HepG2 (cell line): ENCODE data around the gene HDAC4. TPM values are rescaled to one million over a fixed set of nuclear protein-coding genes. Genes with fewer than 3 reads are reported as not detected.

Source experiments
- ATAC-seq: fragments of 200-7000 bp; cut with Tn5 transposase; 3 replicates; pipeline ENCODE4 v1.9.1; 2020; ENCODE audit warnings: mild to moderate bottlenecking, moderate library complexity
- BruUV-seq: library from RNA; stranded (reverse); fragments of 400-500 nt; replicated peaks from 2 replicates; lab custom pipeline; 2021; lab: Mats Ljungman, UMichigan
- CTCF ChIA-PET: fragments of 300-600 bp; formaldehyde crosslinking; extraction: SDS; loops from one replicate; lab custom pipeline; 2021; ENCODE audit warnings: low total read pairs, inconsistent platforms, low intra/inter-chr PET ratio; lab: Yijun Ruan, JAX
- POLR2A ChIA-PET: fragments of 350-600 bp; sonication (Branson Sonifier 250); formaldehyde crosslinking; loops from one replicate; lab custom pipeline; 2020; ENCODE audit warnings: antibody characterized with exemption, inconsistent platforms; lab: Yijun Ruan, JAX
- DNase-seq: peaks from one replicate; pipeline ENCODE4 v3.0.0-alpha.2; 2015; ENCODE audit warnings: low spot score
- FAIRE-seq: peaks from 3 replicates; lab custom pipeline; 2011; peaks lifted over from hg19 to GRCh38; lab: Jason Lieb, UNC
- H2AFZ ChIP-seq: one replicate; pipeline ENCODE4 v1.6.1; 2011; ENCODE audit warnings: low read length, inconsistent platforms
- H3K27ac ChIP-seq: fragments of 300-600 bp; 3 replicates; pipeline ENCODE4 v1.8.0; 2011; ENCODE audit warnings: mixed run types, mild to moderate bottlenecking, mixed read lengths, low read length, inconsistent platforms; ENCODE audit not compliant: insufficient read depth; ENCODE audit errors: extremely low read length
- H3K27me3 ChIP-seq, 2 experiments: fragments of 200-600 bp in 1 of 2; 2 replicates in 1 of 2; 3 replicates in 1 of 2; pipeline versions ENCODE4 v1.6.0 to v1.8.0; 2011; ENCODE audit warnings: low read length in 2 of 2, mild to moderate bottlenecking in 2 of 2, moderate library complexity in 2 of 2, inconsistent platforms in 1 of 2; ENCODE audit not compliant: insufficient read depth in 2 of 2, control insufficient read depth in 1 of 2
- H3K36me3 ChIP-seq, 2 experiments: fragments of 200-600 bp in 1 of 2; replicated peaks in 1 of 2; 2 replicates in 1 of 2; 3 replicates in 1 of 2; pipeline versions ENCODE4 v1.5.1 to v1.8.0; 2011; ENCODE audit warnings: low read length in 2 of 2, inconsistent platforms in 1 of 2; ENCODE audit not compliant: insufficient read depth in 2 of 2, control insufficient read depth in 1 of 2
- H3K4me1 ChIP-seq: 2 replicates; pipeline ENCODE4 v1.5.1; 2012; ENCODE audit warnings: low read length, inconsistent platforms; ENCODE audit not compliant: insufficient read depth
- H3K4me2 ChIP-seq: 2 replicates; pipeline ENCODE4 v1.6.0; 2011; ENCODE audit warnings: low read depth, low read length, inconsistent platforms
- H3K4me3 ChIP-seq, 3 experiments: fragments of 200-600 bp in 1 of 3; sonication (generic), shearing (Covaris generic) in 1 of 3; replicated peaks in 1 of 3; 2 replicates each; pipeline ENCODE4 v1.5.1; 2011 to 2016; ENCODE audit warnings: low read length in 3 of 3, inconsistent platforms in 2 of 3, low read depth in 2 of 3, mild to moderate bottlenecking in 2 of 3, control low read depth in 1 of 3, mixed read lengths in 1 of 3; ENCODE audit not compliant: insufficient read depth in 1 of 3
- H3K79me2 ChIP-seq: one replicate; pipeline ENCODE4 v1.6.1; 2011; ENCODE audit warnings: low read length, inconsistent platforms; ENCODE audit not compliant: insufficient read depth
- H3K9ac ChIP-seq: 2 replicates; pipeline ENCODE4 v1.6.0; 2011; ENCODE audit warnings: mild to moderate bottlenecking, low read depth, low read length, inconsistent platforms; ENCODE audit not compliant: insufficient read depth
- H3K9me3 ChIP-seq: 2 replicates; pipeline ENCODE4 v1.5.1; 2012; ENCODE audit warnings: mild to moderate bottlenecking, low read length
- H4K20me1 ChIP-seq: 2 replicates; pipeline ENCODE4 v1.6.0; 2011; ENCODE audit warnings: inconsistent platforms, mild to moderate bottlenecking, low read length, moderate library complexity; ENCODE audit not compliant: insufficient read depth
- CC2D1A ChIP-seq: sonication (generic); formaldehyde crosslinking; IDR thresholded peaks from 2 replicates; pipeline ENCODE4 v1.8.1; 2023; ENCODE audit warnings: mild to moderate bottlenecking, missing genetic modification reagents
- CSRNP1 ChIP-seq: sonication (generic); formaldehyde crosslinking; IDR thresholded peaks from 2 replicates; pipeline ENCODE4 v1.8.1; 2023; ENCODE audit warnings: mild to moderate bottlenecking, missing genetic modification reagents
- DNMT1 ChIP-seq: sonication (generic); formaldehyde crosslinking; IDR thresholded peaks from 2 replicates; pipeline ENCODE4 v1.5.1; 2020; ENCODE audit warnings: mild to moderate bottlenecking, missing genetic modification reagents
- HOXA9 ChIP-seq: sonication (generic); formaldehyde crosslinking; IDR thresholded peaks from 2 replicates; pipeline ENCODE4 v1.8.1; 2022; ENCODE audit warnings: missing genetic modification reagents, mild to moderate bottlenecking, moderate library complexity, borderline replicate concordance
- MAX ChIP-seq: IDR thresholded peaks from 2 replicates; pipeline ENCODE4 v1.6.1; 2012; ENCODE audit warnings: inconsistent platforms
- REPIN1 ChIP-seq: sonication (generic); formaldehyde crosslinking; IDR thresholded peaks from 2 replicates; pipeline ENCODE4 v1.8.0; 2022; ENCODE audit warnings: missing genetic modification reagents, low read depth, mild to moderate bottlenecking, borderline replicate concordance
- ZNF121 ChIP-seq: sonication (generic); formaldehyde crosslinking; IDR thresholded peaks from 2 replicates; pipeline ENCODE4 v1.5.0; 2020; ENCODE audit warnings: mild to moderate bottlenecking, missing genetic modification reagents
- ZNF713 ChIP-seq: sonication (generic); formaldehyde crosslinking; IDR thresholded peaks from 2 replicates; pipeline ENCODE4 v1.4.0; 2020; ENCODE audit warnings: mild to moderate bottlenecking, missing genetic modification reagents
- WGBS: methylation state at CpG from one replicate; pipeline ENCODE4 v1.1.6; 2017; ENCODE audit warnings: low lambda C conversion rate; 5-methylcytosine and 5-hydroxymethylcytosine counted together
- in situ Hi-C: cut with HindIII; loops from 2 replicates; pipeline ENCODE4 v1.10.0; 2017; ENCODE audit warnings: low pct_unique_long_range_greater_than_20kb; ENCODE audit not compliant: extremely low pct_ligation_motif_present
- intact Hi-C: fragments of 100-400 bp; cut with micrococcal nuclease; formaldehyde crosslinking; loops from one replicate; pipeline ENCODE4 v1.10.0; 2022; ENCODE audit not compliant: unreplicated experiment
- polyA plus RNA-seq, 8 experiments: library from polyadenylated mRNA; depleted of rRNA in 3 of 8; stranded (reverse) in 7 of 8; unstranded in 1 of 8; fragments of >200 nt; fragmentation: Illumina TruSeq in 4 of 8; extraction: Trizol in 4 of 8; gene quantifications; 2 replicates each; pipeline versions ENCODE4 v1.2.1 to v1.2.3, GENCODE V29; 2011 to 2016; ENCODE audit warnings: low read depth in 4 of 8, missing spikeins in 1 of 8, mixed read lengths in 1 of 8; ENCODE audit not compliant: insufficient read depth in 1 of 8
- total RNA-seq, 5 experiments: library from RNA; depleted of rRNA; stranded (reverse); fragments of >200 nt; fragmentation: Illumina TruSeq; extraction: Trizol; gene quantifications; 2 replicates each; pipeline ENCODE4 v1.2.3, GENCODE V29; 2016; ENCODE audit warnings: low read depth in 1 of 5

HDAC4 gene
- total and polyA plus RNA-seq, 2 of the 13 experiments (the other 11 are each of a cell fraction or from before 2014, with no cell fraction given): 10.1 to 11.5 TPM

- H3K4me1 ChIP-seq: peaks cover 47% of the 10 kb centered on the region
- ATAC-seq (no peak), DNase-seq (no peak), FAIRE-seq (no peak)
- no peak overlapping the region for H3K27ac ChIP-seq
- H3K4me2 ChIP-seq: no peak overlapping the region
- no peaks in the 10 kb centered on the region for H3K9me3 ChIP-seq
- H3K79me2 ChIP-seq: peaks cover 45% of the 10 kb centered on the region
- WGBS: 93% methylated on average over 21 of the region's 21 CpGs
- H2AFZ ChIP-seq: no peak overlapping the region
- ChIA-PET POLR2A (no interaction called here), CTCF (no interaction called here)
- no peaks in the 10 kb centered on the region for H3K36me3 ChIP-seq
- H4K20me1 ChIP-seq: peaks cover 19% of the 10 kb centered on the region; the same call in 1 of the 2 replicates
- BruUV-seq: no TSS peak
- TF ChIP-seq REPIN1: no peak
- no peak for TF ChIP-seq CSRNP1 (CRISPR knock-in tag)
- no peak for TF ChIP-seq CC2D1A (CRISPR knock-in tag)
- TF ChIP-seq ZNF121 (CRISPR knock-in tag): peak; percentile 74
- no peak for TF ChIP-seq HOXA9
- TF ChIP-seq ZNF713 (CRISPR knock-in tag): no peak
- TF ChIP-seq MAX: no peak
- no peak for TF ChIP-seq DNMT1 (CRISPR knock-in tag)
- no peak overlapping the region for H3K4me3 ChIP-seq
- H3K27me3 ChIP-seq: no peaks in the 10 kb centered on the region
- no peak overlapping the region for H3K9ac ChIP-seq
- in situ Hi-C loops: no loop called here
- intact Hi-C loops: no loop called here
Observed at GRCh38 chr2:239260546-239261327, 140.1 kb downstream of the HDAC4 start.
